ENCODE data around the gene RHOG.

GRCh38 chr11:3860375-3860774, 19.6 kb upstream of the RHOG start:
- TF ChIP-seq CTCF (conservative IDR thresholded peaks at IDR 0.05 in 1 of 2, IDR thresholded peaks at IDR 0.05 in 1 of 2; ENCODE audit: low read depth in 1 of 2, low read length in 2 of 2): no peak
- TF ChIP-seq EZH2 (IDR thresholded peaks at IDR 0.05; ENCODE audit: low read length, missing control alignments): no peak

All from fibroblast of lung (primary cell).